Left kidney (tissue), 2 donors: ENCODE data around the gene PPP1R1B. TPM values are rescaled to one million over a fixed set of nuclear protein-coding genes. Genes with fewer than 3 reads are reported as not detected.

ENCODE experiments used
- DNase-seq: peaks from one replicate; pipeline ENCODE4 v3.0.0-alpha.2; 2013
- polyA plus RNA-seq: library from polyadenylated mRNA; unstranded; fragments of 120-200 nt; gene quantifications from one replicate; pipeline ENCODE4 v1.2.1, GENCODE V29; 2013; ENCODE audit not compliant: insufficient read length

Gene PPP1R1B
- polyA plus RNA-seq, 1 donor: 15.2 TPM

DNA sequence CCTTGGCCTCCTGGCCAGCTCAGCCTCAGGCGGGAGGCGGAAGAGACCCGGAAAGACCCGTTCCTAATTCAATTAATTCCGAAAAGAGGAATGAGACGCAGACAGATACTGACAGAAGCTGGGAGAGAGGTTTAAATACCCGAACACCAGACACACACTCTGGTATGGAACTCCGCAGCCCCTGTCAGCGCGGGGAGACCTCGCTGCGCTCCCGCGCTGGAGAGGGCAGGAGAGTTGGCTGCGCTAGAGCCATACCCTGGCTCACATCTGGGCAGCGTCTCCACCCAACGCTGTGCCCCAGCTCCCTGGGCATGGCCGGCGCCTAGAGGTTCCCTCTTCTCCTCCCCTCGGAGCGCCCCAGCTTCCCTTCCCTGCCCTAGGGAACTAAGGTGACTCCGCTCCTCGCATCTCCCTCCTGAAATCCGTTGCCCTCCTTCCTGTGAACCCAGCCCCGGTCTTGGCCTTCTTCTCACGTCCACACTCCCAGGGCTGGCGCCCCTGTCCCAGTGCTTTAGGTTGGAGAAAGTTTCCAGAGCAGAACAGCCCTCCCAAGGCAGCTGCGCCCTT lies 27.0 kb upstream of the PPP1R1B start:
- no peak for DNase-seq

DNA sequence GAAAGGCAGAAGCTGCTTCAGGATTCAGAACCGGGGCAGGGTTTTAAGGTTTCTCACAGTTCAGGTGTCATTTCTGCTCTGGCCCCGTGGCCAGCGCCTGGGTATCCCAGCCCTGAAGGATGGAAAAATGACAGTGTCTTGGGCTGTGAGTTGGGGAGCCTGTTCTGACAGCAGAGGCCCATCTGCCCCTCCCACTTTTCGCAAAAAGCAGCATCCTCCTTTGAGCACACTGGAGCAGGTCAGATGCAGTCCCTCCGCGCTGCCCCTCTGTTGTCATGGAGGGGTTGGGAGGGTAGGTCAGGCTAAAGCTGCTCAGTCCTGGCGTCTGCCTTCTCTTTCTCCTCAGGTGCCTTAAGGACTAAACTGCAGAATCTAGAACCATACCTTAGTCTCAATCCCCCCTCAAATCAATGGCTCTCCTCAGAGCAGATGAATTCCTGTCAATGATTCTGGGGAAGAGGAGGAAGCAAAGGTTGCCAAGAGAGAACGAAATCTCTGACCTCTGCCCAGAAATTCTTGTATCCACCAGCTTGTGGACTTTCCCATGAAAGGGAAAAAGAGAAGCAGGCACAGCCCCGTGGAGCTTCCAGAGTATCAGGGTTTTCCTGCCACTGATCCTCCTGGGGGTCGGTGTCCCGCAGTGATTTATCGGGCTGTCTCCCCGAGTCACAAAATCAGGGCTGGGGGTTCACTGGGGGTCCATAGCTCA lies 26.3 kb upstream of the PPP1R1B start:
- no peak for DNase-seq

DNA sequence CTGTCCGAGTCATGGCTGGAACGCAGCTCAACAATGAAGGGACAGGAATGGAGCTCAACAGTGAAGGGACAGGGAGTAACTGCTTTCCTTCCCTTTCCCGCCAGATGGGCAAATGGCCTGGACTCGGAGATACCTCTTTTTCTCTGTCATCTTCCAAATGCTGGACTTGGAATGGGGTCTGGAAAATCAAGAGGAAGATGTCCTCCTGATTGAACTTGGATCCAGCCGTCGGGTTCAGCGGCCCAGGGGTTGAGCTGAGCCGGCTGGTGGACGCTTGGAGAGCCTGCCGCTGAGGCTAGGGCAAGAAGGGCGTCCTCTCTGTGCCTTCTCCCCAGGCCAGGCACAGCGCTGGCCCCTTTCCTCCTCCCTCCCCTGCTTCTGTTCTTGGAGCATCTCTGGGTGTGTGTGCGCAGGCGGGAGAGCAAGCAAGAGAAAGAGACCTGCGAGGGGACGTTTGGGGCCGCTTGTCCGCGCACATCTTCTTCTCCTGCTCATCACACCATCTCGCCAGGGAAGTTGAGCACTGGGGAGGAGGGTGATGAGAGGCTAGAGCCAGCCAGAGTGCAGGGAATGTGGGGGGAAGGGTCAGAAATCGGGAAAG lies 25.7 kb upstream of the PPP1R1B start:
- DNase-seq: no peak

DNA sequence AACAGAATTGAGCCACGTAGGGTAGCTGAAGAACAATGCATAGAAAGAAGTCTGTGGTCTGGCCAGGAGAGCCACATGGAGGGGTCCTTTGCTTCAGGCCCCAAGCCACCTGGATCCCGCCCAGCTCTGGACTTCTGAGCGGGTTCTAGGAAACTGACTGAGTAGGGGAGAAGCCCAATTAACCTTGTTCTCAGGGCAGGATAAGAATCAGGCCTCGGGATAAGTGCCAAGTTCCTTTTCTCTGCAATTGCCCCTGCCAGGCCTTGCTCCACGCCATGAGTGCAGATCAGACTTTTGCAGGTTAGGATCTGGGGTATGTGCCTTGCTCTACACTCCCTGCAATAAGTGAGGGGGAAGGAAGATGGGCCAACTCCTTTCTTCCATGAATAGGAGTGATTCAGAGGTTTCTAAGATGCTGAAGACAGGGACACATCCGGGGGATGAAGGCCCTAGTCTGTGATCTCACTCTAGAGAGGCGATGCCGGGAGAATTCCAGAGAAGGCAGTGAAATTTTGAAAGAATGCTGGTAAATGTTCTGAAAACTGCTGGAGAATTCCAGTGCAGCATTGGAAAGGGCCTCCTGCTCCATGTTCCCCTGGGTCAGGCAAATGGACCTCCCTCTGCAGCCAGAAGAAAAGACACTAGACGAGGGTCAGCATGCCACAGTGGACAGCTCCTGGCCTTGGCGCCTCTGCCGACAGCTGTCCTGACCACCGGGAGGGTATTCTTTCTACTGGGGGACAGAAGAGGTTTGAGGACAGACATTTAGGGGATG lies 24.8 kb upstream of the PPP1R1B start:
- DNase-seq: no peak

DNA sequence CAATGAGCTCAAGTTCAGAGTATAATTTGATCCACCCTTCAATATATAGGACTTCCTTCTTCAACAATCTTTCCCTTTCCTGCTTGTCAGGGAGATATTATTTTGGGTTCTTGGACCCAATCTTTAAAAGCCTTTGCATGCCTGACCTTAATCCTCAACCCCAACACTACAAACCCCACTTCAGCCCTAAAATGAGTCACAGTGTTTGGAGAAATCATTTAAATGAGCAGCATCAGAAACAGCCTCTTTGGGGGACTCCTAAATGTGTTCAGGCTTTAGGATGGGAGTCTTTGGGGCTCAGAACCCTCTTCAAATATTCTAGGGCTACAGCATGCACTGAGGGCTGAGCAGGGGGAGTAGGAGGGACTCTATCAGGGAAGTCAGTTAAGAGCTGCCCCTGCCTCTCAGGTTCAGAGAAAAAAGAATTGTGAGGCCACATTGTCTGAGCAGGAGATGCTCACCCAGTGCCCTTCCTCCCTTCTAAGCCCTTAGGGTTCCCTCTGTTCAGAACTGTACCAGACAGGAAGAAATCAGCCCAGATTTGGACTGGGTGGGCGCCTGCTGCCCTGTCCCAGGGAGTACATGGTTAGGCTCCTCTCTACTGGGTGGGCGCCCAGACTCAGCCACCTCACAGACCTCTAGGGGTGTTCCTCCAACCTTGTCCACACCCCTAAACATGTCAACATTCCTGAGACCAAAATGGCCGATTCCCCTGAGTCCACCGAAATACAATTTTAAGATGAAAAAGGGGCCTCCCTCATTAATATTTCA lies 24.0 kb upstream of the PPP1R1B start:
- no peak for DNase-seq

DNA sequence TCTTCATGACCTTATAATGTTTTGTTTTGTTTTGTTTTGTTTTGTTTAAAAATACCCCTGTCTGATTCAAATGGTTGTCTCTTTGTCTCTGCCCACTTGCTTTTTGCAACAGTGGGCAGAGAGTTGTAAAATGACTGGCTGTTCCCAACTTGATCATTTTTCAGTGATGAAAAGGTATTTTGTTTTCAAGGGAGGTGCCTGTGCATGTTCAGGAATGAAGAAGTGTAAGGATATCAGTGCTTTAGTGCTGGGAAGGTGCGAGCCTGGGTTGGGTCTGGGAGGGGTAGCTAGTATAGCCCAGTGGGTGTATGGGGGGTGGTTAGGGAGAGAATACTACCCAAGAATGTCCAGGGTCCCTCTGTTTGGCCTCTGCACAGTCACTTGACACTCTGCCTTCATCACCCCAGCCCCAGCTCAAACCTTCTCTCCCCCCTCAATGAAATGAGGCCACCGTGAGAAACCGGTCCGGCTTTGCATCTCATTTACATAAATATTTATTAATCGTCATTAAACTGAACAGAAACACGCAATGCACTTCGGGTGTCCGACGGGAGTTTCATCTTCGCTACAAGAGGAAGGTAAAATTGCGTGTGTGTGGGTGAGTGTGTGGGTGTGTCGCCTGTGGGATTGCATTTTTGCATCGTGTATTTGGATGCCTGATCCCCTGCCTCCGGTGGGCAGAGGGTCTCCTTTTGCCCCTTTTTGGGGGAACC lies 23.3 kb upstream of the PPP1R1B start:
- DNase-seq: no peak

DNA sequence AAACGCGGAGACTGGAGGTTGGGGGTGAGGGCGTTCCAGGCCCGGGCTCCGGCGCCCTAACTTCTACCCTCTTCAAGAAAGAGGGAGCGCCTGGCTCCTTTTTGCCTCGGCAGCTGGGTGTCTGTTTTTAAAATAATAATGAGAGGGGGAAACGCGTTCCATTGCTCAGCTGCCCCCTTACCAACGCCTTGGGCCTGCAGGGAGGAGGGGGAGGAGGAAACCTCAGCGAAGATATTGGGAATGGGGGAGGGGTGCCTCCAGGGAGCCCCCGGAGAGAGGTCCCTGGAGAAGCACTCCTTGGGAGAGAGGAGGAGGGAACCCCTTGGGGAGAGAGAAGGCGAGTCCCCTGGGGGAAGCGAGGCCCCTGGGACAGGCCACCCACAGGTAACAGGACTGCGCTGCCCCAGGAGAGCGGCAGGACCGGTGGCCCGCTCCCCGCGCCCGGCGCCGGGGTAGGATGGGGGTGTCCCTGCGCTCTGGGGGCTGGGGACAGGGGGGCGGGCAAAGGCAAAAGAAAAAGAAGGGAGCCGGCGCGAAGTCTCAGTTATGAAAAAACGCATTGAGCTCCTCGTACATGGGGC lies 21.8 kb upstream of the PPP1R1B start:
- no peak for DNase-seq

DNA sequence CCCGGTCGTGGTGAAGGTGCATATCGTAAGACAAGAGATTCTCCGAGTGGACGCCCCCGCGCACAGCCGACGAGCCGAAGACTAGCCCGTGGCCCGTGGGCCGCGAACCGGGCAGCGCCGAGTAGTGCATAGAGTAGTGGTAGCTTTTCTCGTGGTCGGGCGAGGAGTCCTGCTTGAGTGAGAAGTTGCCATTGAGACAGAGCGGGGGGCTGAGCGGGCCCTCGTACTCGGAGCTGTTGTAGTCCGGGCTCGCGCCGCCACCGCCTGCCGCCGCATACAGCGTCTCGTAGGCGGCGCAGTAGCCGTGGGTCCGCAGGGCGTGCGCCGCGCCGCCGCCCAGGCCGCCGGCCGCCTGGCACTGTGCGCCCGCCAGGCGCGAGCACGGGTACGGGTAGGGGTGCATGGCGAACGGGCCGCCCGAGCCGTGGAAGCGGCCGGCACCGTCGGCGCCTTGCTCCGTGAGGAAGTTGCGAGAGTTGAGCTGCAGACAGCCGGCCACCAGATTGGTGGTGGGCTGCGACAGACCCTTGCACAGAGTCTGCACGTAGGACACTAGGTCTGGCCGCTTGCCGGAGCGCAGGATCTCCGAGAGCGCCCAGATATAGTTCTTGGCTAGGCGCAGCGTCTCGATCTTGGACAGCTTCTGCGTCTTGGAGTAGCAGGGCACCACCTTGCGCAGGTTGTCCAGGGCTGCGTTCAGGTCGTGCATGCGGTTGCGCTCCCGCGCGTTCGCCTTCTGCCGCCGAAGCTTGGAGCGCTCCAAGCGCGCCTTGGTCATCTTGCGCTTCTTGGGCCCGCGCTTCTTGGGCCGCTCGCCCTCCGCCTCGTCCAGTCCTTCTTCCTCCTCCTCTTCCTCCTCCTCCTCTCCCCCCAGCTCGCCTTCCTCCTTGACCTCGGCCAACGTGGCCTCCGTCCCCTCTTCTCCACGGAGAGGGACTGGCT lies 21.0 kb upstream of the PPP1R1B start:
- no peak for DNase-seq

DNA sequence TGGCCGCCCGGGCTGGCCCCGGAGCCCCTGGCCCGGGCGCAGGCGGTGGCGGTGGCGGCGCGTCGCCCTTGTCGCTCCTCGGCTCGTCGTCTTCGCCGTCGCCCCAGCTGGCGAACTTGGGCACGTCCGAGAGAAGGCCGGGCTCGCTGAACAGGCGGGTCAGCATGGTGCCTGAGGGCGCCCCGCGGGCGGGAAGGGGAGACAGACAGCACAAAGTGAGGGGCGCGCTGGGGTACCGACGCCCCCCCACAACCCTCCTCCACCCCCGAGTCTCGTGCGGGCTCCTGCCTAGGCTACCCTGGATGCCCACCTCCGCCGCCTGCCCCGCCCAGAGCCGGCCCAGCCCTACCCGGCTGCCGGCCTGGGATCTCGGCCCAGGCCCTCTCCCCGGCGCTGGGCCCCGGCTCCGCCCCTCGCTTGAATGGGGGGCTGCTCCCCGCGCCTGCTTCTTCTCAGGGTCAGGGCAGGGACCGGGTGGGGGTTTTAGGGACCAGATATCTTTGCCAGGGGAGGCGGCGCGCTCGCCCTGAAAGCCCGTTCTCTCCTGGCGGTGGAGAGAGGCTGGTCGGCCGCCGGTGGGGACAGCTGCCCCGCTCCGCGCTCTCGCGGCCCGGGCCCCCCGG lies 20.2 kb upstream of the PPP1R1B start:
- DNase-seq: no peak

DNA sequence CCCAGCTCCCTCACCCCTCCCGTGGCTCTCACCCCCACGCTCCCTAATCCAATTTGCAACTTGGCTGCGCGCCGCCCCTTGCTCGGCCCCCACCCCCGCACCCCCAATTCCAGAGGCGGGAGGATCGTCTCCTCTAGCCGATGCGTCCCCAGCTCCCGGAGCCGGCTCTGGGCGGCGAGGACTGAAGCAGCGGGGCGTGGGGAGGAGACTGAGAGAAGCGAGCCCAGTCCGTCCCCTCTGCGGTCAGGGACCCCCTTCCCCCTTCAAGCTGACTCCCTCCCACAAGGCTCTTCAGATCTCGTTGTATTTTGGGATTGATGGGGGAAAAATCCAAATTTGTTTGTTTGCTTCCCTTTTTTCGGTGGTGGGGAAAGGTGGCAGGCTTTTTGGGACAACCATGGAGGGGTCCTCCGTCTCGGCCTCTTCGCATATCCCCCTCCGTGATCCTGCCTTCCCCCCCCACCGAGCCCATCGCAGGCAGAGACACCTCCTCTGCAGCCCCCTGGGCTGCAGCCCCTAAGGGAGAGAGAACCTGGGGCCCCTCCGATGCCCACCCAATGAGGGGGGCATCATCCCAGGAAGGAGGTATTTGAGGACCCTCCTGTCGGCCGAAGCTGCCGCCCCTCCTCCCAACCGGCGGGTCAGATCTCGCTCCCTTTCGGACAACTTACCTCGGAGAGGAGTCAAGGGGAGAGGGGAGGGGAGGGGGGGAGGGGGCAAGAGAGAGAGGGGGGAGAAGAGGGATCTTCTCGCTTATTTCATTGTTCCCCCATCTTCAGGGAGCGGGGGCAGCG lies 19.5 kb upstream of the PPP1R1B start:
- no peak for DNase-seq

DNA sequence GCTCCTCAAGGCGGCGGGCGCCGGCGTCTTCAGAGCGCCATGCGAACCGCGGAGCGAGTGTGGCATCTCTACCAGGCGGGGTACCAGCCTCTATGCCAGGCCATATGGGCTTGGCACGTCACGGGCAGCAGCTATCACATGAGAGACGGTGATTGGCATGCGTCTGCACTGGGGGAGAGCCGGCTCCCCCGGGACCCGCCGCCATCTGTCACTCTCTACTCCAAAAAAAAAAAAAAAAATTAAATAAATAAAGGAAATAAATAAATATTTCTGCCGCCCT lies 19.0 kb upstream of the PPP1R1B start, which contains the start of gene NEUROD2:
Gene NEUROD2 (minus strand): TSS at position 70 of the 280 bp plus-strand sequence. CDS start 1,321 bp downstream, outside the sequence.
- DNase-seq: no peak

DNA sequence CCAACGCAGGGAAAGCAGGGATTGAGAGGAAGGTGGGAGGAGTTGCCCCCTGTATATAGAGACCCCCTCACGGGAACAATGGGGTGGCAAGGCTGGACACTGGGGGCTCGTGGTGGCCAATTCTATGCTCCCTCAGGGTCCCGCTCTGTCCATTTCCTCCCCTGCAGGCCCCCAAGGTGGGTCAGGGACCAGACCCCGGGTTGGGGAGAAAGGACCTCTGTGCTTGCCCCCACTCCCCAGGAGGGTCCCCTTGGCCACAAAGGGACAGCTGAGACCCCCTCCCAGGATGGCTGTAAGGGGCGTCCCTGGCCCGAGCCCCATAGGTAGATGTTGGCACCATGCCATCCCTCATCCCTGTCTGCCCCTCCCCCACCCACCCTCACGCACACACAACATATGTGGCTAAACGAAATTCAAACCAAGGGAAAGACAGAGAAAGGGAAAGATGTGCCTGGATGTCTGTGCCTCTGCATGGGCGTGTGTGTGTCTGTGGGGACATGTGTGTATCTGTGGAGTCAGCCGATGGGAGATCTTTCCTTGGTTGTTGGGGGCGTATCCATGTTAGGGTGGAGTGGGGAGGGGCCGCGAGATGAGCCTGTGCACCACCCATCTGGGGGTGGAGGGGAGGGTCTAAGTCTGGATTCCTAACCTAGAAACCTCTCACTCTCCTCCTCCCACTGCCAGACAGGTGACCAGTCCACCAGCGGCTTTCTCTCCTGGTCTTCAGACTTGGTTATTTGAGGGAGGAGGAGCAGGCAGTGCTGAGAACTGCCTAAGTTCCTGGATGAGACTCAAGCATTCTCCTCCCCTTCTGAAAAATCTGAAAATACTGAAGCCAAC lies 18.4 kb upstream of the PPP1R1B start:
- DNase-seq: no peak

DNA sequence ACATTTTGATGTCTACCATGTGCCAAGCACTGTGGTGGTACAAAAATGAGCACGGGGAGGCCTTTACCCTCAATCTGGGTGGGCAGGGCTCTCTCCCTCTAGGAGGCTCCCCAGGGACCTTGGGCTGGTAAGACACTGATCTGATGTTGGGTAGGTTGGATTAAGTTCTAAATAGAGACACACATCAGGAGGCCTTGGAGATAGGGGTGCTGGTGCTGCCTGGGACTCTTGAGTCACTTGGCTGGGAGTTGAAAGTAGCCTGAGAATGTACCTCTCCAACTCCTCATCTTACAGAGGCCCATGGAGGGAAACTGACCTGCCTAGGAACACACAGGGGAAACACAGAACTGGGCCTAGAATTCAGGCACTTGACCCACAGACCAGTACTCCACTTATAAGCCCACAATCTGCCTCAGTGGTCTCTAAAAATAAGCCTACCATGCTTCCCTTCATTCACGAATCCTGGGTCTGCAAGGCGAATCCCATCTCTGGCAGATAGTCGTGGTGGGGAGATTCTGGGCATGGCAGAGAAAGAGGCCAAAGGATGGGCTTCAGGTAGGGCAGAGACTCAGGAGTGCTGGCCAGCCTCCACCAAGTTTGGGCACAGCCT lies 17.2 kb upstream of the PPP1R1B start:
- DNase-seq: no peak

DNA sequence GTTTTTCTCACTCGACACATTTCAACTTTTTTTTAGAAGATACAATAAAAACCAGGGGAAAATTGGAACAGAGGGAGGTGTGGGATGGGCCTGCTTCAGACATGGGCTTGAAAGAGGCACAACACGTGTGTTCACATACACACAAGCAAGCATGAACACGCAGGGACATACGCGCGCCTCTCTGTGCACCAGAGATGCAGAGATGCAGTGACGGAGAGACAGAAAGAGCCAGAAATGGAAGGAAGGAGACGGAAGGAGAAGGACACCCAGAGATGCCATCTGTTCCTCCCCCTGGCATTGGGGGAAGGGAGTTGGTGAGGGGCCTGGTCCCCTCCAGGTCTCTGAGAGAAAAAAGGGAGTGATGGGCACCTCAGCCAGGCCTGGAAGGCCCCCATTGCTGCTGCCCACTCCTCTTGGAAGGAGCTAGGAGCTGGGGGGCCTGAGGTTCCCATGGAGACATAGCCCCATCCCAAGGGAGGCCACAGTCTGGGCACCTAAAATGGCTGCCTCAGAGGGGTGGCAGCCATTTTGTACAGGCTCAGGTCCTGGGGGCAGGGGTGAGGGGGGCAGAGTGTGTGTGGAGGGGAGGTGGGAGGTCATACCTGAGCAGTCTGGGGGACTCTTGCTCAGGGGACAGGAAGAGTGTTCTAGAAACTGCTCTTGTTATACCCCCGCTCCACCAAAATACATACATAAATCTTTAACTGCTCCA lies 15.2 kb upstream of the PPP1R1B start:
- DNase-seq: no peak

DNA sequence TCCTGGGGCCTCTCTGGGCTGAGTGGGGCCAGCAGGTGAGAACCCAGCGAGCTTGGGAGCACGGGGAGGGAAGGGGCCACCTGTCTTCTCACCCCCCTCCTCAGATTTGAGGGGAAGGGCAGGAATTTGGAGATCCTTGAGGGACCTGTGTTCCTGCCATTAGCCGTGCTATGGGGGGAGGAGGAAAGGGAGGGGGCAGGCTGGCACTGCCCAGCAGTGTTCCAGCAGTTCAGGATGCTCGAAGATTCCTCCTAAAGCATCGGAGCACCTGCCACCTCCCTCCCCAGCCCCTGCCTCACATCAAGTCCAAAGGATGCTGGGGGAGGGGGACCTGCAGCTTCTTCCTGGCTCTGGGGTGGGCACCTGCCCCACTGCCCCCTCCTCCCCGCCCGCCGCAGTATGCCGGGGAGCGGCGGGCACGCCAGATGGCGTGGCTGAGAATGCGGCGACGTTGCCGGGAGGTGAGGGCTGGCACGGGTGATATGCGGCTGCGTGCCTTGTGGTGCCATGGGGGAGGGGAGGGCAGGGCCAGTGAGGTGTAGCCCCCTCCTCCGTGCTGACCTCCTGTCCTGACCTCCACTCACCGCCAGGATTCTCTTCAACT lies 14.4 kb upstream of the PPP1R1B start:
- DNase-seq: no peak

DNA sequence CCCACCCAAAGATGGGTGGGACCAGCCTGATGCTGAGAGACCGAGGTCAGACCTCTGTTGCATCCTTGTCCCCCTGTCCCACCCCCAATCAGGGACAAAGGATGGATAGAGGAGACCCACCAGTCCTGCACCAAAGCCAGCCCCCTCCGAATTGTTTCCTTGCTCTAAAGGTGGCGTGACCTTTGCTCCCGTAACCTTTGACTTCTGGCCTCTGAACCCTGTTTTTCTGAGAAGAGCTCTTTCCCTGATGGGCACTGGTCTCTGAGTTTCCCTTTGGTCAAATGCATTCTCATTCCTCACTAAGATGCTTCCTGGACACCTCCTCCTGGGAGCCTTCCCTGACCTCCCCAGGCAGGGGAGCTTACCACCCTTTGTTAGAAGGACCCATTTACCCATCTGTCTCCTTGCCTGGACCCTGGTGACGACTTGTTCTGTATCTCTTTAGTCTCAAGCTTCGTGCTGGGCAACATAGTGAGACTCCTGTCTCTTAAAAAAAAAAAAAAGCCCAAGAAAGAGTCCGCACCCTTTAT lies 13.8 kb upstream of the PPP1R1B start:
- DNase-seq: no peak
